ENCODE results near the gene BSCL2.
"Not testable (repeated sequence)": the region's sequence is repeated elsewhere in the genome, so short reads cannot be mapped to it uniquely, and the experiment has no call there.

Gene BSCL2

DNA sequence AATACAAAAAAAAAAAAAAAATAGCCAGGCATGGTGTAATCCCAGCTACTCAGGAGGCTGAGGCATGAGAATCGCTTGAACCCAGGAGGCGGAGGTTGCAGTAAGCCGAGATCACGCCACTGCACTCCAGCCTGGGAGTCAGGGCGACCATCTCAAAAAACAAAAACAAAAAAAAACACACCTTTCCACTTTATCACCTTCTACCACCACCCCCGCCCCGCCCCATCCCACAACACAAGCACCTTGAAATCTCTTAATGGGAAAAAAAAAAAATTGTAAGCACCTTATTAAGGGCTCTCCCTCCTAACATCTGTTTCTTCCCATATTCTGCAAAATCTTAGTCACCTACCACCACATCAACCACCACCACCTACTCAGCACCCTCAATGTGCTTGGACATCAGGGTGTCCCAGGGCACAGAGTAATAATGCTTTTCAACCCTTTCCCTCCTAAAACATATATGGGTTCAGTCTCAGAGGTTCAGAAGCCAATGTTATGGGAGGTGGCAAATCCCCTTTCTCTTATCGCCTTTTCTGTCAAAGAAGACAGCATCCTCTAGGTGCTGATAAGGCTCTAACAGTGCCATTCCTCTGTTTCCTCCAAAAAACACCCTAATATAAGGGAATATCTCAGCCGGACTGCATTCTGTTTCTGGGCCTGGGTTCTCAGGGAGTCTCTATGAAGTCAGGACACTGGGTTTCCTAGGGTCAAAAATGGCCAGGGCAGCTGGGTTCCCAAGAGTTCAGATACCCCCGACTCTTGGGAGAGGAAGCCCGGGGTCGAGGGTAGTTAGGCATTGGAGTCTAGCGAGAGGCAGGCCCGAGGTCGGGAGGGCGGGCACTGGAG is 54.8 kb downstream of the BSCL2 start:
- no peak for DNase-seq

DNA sequence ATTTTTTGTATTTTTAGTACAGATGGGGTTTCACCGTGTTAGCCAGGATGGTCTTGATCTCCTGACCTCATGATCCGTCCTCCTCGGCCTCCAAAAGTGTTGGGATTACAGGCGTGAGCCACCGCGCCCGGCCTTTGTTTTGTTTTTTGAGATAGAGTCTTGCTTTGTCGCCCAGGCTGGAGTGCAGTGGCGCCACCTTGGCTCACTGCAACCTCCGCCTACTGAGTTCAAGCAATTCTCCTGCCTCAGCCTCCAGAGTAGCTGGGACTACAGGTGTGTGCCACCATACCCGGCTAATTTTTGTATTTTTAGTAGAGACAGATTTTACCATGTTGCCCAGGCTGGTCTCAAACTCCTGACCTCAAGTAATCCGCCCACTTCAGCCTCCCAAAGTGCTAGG is 56.9 kb downstream of the BSCL2 start:
- DNase-seq, result not testable (repeated sequence)

DNA sequence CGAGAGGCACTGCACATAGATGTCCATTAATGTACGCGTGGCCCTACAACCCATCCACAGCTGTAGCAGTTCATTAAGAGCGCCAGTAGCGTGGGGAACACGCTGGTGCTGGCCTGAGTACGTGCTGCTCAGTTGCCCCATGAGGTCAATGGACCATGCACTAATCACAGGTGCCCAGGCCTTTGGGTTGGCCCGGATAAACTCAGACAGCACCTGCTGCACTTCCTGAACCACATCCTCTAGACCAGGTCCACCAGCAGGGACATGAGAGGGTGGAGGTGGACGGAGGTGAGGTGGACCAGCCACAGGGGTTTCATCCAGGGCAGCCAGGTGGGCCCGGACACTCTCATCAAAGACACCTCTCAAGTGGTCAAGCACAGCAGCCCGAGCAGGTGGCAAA is 57.7 kb downstream of the BSCL2 start:
- no peak for DNase-seq

DNA sequence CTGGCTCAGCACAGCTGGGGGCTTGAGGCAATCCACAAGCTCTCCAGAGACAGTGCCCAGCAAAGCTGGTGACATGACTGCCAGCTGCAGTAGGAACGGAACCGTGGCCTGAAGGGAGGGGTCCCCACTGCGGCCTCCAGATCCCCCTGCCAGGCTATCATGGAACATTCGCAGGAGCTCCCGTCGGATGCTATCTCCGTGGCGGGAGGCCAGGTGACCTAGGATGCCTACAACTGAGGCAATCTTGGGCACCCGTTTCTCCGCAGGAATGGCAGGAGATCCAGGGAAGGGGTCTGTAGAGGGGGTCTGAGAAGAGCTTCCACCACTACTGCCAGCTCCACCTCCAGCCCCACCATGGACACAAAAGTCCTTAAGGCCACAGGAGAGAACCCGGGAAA is 58.3 kb downstream of the BSCL2 start:
- no peak for DNase-seq

DNA sequence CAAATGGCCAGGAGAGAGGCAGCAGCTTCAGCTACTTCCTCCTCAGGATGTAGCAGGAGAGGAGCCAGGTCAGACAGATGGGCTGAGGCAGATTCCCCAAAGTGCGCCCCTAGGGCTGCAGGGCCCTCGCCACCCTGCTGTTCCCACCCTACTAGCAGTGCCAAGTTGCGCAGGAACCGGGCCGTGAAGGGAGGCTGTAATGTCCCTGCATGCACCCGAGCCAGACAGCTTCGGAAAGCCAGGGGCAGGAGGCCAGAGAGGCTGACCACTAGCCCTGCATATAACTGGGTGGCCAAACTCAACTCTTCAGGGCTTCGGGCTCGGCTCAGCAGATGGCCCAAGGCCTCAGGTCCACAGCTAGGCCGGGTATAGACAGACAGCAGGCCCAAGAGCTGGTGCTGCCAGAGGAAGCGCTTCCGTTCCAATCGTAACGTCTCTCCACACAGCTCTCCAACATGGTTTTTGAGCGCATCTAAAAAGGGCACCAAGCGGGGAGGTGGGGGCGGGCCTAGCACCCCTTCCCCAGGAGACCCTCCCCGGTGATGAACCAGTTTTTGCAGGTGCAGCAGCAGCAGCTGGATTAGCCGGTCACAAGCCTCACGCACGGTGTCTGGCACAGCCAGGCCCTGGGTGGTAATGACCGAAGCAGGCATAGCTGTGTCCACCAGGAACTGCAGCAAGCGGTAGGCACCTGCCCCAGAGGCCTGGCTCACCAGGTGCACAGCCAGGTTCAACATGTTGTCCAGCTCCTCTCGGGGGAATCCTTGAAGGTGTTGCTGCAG is 58.8 kb downstream of the BSCL2 start:
- no peak for DNase-seq

DNA sequence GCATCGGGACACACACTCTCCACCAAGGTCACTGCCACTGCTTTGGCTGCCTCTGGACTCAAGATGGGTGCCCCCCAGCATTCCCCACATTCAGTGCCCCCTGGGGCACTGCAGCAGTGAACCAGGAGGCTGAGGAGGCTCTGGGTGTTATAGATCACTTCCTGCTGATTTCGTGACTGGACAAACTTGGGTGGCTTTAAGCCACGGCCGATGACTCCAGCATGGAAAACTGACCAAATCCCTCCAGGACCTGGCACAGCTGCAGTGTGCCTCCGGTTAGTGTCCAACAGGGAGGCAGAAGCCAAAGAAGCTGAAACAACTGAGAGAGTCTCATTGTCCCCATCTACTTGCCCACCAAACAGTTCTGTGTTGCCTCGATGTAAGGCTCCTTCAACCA is 59.6 kb downstream of the BSCL2 start:
- no peak for DNase-seq

DNA sequence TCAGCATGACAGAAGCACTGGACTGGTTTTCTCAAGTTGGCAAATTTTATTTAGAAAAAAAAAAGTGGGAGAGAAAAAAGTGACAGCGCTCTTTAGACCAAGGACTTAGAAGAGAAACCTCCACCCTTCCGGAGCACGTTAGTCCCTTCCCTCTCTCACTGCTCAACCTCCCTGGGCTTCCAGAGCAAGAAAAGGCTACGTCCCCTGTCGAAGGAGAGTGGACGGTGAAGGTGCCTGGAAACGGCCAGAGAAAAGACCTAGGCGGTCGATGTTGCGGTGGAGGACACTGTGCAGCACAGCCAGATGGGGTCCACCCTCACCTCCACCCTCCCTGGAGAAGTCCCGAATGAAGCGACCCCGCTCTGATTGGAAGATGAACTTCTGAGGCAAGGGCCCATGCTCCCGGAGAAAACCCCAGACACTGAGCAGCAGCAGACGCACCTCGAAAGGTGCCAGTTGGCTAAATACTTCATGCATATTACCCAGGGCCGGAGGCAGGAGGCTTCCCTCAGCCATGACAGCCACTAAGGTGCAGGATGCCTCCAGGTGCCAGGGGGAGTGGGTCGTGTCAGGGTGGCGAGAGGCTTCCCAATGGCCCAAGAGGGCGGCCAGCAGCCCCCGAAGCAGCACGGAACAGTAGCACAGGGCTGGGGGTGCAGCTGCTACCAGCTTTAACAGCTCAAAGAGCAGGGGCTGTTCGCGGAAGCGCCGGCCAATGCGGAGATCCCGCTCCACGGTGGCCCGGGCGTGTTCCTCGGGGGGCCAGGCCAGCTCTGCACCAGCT is 60.2 kb downstream of the BSCL2 start:
- no peak for DNase-seq

DNA sequence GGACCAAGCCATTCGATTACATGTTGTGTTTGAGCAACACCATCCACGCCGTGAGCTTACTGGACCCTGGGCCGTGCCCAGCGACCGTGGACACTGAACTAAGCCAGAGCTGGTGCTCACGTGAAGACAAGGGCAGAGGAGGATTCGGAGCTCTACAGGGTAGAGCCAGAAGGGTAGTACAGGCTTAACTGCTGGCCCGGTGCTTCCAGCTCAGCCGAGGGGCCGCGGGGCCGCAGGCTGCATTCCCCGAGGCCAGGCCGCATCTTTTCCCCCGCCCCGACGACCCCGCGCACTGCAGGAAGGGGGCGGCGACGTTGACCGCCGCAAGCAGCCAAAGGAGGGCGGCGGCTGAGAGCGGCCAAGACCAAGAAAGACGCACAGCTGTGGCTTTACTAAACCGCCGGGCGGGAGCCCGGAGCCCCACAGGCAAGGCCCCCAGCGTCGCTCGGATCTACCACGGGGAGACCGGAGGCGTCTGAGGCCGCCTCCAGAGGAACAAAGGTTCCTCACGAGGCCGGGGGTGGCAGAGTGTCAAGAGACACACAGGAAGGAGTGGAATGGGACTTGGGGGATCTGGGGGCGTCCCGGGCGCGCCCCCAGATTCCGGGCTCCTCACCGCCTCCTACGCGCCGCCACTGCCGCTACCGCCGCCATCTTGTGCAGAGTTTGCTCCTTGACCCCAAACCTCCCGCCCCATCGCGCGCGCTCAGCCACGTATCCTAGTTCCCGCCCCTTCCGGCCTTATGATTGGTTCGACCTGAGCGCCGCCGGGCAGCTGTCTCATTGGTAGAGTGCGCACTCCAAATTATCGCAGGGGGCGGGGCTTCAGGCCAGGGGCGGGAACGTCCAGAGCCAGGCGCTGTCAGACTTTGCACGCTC is 61.0 kb downstream of the BSCL2 start, which contains the start of gene GANAB:
GANAB (minus strand) TSS at position 668 of the 879 bp plus-strand sequence; CDS start at position 654, 14 bp downstream.
- peak; percentile 99 for DNase-seq

DNA sequence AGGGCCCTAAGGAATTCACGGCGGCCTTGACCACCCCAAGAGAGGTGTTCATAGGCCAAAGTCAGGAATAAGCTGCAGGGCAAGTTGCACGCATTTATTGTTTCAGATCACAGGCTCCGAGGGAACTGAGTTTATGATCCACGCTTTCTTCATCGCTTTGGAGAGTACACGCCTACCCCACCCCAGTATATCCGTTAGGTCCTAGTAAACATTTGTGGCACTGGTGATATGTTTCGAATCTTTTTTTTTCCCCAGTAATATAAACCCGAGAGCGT is 61.6 kb downstream of the BSCL2 start:
- DNase-seq, result no peak

DNA sequence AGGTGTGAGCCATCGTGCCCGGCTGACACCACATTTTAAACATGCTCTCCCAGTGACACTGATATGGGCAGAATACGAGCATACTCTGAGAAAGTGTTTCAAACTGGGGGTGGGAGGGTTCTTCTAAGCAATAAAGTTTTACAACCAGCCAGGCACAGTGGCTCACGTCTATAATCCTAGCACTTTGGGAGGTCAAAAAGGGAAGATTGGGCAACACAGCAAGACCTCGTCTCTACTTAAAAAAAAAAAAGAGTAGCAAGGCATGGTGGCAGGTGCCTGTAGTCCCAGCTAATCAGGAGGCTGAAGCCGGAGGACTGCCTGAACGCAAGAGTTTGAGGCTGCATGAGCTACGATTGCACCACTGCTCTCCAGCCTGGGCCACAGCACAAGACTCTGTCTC is 63.0 kb downstream of the BSCL2 start:
- no peak for DNase-seq
